ENCODE results near the gene AGBL4.

DNA sequence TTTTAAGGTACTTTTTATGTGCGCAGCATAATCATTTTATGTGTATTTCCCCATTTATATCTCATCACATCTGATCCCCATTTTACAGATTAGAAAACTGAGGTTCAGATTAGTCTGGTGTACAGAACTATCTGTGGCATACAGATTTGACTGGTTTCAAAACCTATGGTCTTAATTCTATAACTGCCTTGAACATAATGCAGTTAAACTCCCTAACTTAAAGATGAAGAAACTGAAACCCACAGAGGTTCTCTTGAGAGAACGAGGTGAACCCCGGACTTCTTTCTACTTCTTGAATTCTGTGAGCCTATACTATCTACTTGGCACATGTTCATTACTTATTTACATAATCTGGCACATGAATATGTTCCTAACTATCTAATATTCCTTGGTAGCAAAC lies 479.1 kb downstream of the AGBL4 start:
- TF ChIP-seq CTCF (IDR thresholded peaks at IDR 0.05 in 4 of 5, conservative IDR thresholded peaks at IDR 0.05 in 1 of 5) (no peak), POLR2A (IDR thresholded peaks at IDR 0.05) (no peak)
